VCaP (cell line): ENCODE measurements around the gene ROCK1.
"Not testable (repeated sequence)": the region's sequence is repeated elsewhere in the genome, so short reads cannot be mapped to it uniquely, and the experiment has no call there.

Source experiments
- H3K27ac ChIP-seq: fragments of 450-650 bp; 2 replicates; pipeline ENCODE4 v1.5.1; 2017
- CTCF ChIP-seq: fragments of 450-650 bp; conservative IDR thresholded peaks from 2 replicates; pipeline ENCODE4 v1.5.1; 2017; ENCODE audit warnings: mild to moderate bottlenecking, moderate library complexity

Gene ROCK1

GRCh38 chr18:20966795-20967194 lies 144.8 kb downstream of the ROCK1 start:
- no peak for TF ChIP-seq CTCF
- no peak overlapping the region for H3K27ac ChIP-seq

- no peak for TF ChIP-seq CTCF
- H3K27ac ChIP-seq = no peak overlapping the region
These were observed 148.6 kb downstream of the ROCK1 start for GRCh38 chr18:20963027-20963426.

DNA sequence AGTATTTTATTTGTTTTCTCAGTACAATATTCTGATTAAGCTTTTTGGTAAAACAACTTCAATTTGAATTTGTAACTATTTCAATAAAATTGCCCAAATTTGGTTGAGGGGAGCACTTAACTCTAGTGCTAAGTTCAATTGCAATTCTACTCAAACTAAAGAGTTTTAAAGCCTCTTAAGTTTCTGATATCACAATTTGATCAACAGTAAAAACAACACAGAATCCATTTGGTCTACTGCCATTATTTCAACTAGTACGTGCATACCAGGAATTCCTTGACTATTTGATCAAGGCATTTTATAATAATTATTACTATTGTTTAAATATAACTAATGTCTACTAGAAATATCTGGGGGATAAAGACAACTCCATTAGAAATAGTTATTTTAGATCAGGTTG lies 150.9 kb downstream of the ROCK1 start:
- H3K27ac ChIP-seq = no peak overlapping the region
- TF ChIP-seq CTCF = no peak

- not testable (repeated sequence) for H3K27ac ChIP-seq
These were observed 160.8 kb downstream of the ROCK1 start for GRCh38 chr18:20950827-20951226.
